Mucosa of descending colon (tissue), 3 donors: ENCODE measurements around the gene SSH2. TPM values are rescaled to one million over a fixed set of nuclear protein-coding genes. Genes with fewer than 3 reads are reported as not detected.

Source experiments
- ATAC-seq: fragments of 200-7000 bp; cut with Tn5 transposase; one replicate; pipeline ENCODE4 v1.9.1; 2020; ENCODE audit warnings: mild to moderate bottlenecking, moderate library complexity
- DNase-seq, 3 donors: peaks; one replicate each; pipeline ENCODE4 v3.0.0-alpha.2; 2020
- H3K36me3 ChIP-seq: fragments of 200-600 bp; one replicate; pipeline ENCODE4 v1.8.0; 2021; ENCODE audit warnings: low read depth, mild to moderate bottlenecking
- H3K4me1 ChIP-seq: fragments of 200-600 bp; one replicate; pipeline ENCODE4 v1.8.0; 2021; ENCODE audit warnings: low read depth, mild to moderate bottlenecking
- H3K4me3 ChIP-seq: fragments of 200-600 bp; one replicate; pipeline ENCODE4 v1.8.0; 2021; ENCODE audit warnings: mild to moderate bottlenecking
- H3K9me3 ChIP-seq: fragments of 200-600 bp; one replicate; pipeline ENCODE4 v1.8.0; 2021; ENCODE audit warnings: mild to moderate bottlenecking
- intact Hi-C, 2 donors: fragments of 100-400 bp; cut with DNase I in 1 of 2; cut with micrococcal nuclease in 1 of 2; formaldehyde crosslinking; loops; one replicate each; pipeline versions ENCODE4 v1.11.0 to v1.11.1; 2022; cut with DNase I, micrococcal nuclease
- total RNA-seq, 3 donors: library from RNA; stranded (reverse); fragmentation: NEBNext Ultra II Directional in 2 of 3; extraction: Animal tissue kit (Norgen Biotek cat#: 25700) in 2 of 3; gene quantifications; one replicate each; pipeline versions ENCODE4 v1.2.1 to v1.2.4, GENCODE V29; 2021 to 2023
- TF ChIP-seq, protein P1 (sequence below): fragments of 200-600 bp; IDR thresholded peaks from one replicate; pipeline ENCODE4 v1.8.0; 2022; ENCODE audit warnings: antibody characterized with exemption, mild to moderate bottlenecking
- donor health status: DM: no; HTN: no; CAD: no; lungs with moderate emphysema.
- donor health status: DM: no; HTN: no; CAD: no.
- donor health status: DM: no; HTN: yes; CAD: no.

Gene SSH2
- total RNA-seq, 3 donors from 2014 or later, result 32.1 to 47.8 (median 40.8) TPM

DNA sequence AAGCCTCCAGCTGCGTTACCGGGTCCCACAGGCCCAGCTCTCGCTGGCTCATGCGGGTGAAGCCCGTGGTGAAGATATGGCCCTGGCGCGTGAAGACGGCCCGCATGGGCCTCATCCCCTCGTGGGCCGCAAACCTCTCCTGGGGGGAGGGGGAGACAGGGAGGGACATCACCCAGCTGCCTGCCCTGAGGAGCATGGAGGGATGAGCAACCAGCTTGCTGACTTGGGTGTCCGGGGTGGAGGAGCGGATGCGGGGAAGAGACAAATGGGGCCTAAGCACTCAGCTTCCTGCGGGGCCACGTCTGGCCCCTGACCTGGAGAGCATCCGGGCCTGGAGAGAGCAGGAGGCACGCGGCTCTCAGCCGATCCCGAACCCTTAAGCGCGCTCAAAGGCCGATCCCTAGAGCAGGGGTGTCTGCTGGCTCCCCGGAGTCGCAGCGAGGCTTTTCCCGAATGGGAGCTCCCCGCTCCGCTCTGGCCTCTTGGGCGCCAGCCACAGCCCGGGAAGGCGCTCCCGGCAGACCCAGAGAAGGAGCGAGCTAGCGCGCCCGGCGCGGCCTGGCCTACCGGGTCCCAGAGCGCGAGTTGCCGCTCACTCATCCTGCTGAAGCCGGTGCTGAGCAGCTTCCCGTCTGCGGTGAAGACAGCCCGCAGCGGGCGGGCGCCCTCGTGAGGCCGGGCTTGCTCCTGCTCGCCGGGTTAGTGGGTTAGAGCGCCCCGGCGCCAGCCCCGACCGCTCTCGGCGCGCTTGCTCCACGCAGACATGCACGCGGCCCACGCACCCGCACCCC, 312.4 kb downstream of the SSH2 start:
- peaks cover 51% of the 10 kb centered on the region for H3K4me1 ChIP-seq
- TF ChIP-seq, protein P1, sequence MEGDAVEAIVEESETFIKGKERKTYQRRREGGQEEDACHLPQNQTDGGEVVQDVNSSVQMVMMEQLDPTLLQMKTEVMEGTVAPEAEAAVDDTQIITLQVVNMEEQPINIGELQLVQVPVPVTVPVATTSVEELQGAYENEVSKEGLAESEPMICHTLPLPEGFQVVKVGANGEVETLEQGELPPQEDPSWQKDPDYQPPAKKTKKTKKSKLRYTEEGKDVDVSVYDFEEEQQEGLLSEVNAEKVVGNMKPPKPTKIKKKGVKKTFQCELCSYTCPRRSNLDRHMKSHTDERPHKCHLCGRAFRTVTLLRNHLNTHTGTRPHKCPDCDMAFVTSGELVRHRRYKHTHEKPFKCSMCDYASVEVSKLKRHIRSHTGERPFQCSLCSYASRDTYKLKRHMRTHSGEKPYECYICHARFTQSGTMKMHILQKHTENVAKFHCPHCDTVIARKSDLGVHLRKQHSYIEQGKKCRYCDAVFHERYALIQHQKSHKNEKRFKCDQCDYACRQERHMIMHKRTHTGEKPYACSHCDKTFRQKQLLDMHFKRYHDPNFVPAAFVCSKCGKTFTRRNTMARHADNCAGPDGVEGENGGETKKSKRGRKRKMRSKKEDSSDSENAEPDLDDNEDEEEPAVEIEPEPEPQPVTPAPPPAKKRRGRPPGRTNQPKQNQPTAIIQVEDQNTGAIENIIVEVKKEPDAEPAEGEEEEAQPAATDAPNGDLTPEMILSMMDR, result peak; percentile 84
- peak; percentile 88 to 92 (median 91) for DNase-seq
- H3K4me3 ChIP-seq, result no peak overlapping the region
- no peaks in the 10 kb centered on the region for H3K9me3 ChIP-seq
- no peaks in the 10 kb centered on the region for H3K36me3 ChIP-seq
- intact Hi-C loops, result no loop called here
- ATAC-seq, result peak; percentile 73

DNA sequence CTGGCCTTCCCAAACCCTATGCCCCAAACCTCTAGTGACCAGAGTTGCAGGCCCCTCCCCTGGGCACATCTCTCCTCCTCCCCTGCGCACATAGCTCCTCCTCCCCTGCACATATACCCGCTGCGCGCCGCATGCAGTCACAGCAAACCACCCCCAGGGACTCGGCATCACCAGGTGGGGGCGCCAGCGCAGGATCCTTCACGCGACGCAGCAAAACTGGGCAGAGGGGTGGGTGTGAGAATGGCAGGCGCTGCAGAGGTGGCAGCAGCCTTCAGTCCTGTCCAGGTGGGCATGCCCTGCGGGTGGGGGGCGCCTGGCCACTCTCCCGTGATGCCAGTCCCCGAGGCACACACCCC, 312.9 kb downstream of the SSH2 start:
- intact Hi-C loops, result no loop called here
- H3K9me3 ChIP-seq, result no peaks in the 10 kb centered on the region
- H3K4me1 ChIP-seq, result peaks cover 49% of the 10 kb centered on the region
- peak; percentile 75 for ATAC-seq
- TF ChIP-seq, protein P1, result peak; percentile 62
- H3K4me3 ChIP-seq, result no peak overlapping the region
- no peaks in the 10 kb centered on the region for H3K36me3 ChIP-seq
- DNase-seq, result peak; percentile 86 to 93 (median 88)

DNA sequence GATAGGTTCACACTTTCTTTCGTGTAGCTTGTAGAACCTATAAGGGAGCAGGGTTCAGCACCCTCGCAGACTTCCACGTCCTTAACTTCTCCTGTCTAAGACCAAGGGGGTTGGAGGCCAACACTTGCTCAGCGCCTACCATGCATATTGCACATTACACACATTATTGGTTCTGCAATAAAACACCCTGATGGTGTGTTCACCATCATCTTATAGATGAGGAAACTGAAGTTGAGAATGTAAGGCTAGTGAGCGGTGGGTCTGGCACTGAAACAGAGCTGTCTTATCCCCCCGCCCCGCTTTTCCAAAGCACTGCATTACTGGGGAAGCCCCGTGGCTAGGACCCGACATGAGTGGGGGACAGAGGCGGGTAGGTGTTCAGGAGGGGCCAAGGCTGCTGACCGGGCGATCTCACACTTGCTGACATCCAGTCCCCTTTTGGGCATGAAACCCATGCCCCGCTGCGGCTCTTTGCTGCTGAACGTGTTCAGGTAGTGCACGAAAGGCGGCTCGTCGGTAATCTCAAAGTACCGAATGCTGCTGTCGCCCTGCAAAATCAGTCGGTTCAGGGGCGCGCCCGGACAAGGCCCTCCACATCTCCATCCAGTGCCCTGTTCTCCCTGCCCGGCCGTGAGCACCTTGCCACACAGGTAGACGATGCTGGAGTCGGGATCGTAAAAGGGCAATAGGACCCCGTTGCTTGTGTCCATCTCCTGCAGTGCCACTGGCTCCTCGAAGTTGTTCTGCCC, 313.6 kb downstream of the SSH2 start:
- Histone ChIP-seq H3K4me3 (no peak overlapping the region), H3K36me3 (no peaks in the 10 kb centered on the region), H3K9me3 (no peaks in the 10 kb centered on the region), H3K4me1 (peaks cover 48% of the 10 kb centered on the region)
- TF ChIP-seq, protein P1, result no peak
- intact Hi-C loops, result no loop called here
- ATAC-seq (no peak), DNase-seq (peak; percentile 22 to 64 (median 52))

DNA sequence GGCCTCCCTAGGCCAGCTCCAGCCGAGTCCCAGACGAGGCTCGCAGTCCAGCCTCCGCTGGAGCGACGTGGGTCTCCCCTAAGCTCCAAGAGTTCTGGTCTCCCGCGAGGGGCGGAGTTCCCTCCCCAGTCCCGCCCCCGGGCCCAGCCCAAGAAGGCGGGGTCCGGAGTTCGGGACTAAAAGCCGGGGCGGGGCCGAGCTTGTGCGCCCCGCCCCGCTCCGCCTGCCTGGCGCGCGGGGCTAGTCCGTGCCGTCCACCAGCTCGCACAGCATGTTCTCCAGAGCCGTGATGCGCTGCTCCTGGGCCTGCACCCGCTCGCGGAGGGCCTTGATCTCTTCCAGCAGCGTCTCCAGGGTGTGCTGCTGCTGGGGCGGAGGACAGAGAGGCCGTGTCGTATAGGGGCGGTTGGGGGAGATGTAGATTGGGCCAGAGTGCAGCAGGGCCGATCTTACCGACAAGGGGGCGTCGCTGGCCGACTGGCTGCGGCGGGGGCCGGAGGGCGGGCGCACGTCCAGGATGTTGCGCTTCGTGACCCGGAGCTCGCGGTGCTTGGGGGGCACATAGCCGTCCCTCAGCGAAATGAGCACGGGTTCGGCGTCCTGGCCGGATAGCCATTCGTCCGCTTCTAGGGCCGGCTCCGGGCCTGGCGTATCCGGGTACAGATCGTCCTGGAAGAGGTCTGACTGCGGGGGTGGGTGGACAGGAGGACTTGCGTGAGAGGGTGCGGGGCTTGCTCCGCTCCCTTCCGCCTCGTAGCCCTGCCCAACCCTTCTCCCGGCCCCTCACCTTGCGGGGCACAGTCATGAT, 314.3 kb downstream of the SSH2 start:
- DNase-seq (peak; percentile 90 to 93 (median 91)), ATAC-seq (peak; percentile 77)
- Histone ChIP-seq H3K9me3 (no peaks in the 10 kb centered on the region), H3K36me3 (no peaks in the 10 kb centered on the region), H3K4me1 (peaks cover 48% of the 10 kb centered on the region), H3K4me3 (peak overlapping the region; percentile 1)
- TF ChIP-seq, protein P1, result no peak
- intact Hi-C loops, result no loop called here

DNA sequence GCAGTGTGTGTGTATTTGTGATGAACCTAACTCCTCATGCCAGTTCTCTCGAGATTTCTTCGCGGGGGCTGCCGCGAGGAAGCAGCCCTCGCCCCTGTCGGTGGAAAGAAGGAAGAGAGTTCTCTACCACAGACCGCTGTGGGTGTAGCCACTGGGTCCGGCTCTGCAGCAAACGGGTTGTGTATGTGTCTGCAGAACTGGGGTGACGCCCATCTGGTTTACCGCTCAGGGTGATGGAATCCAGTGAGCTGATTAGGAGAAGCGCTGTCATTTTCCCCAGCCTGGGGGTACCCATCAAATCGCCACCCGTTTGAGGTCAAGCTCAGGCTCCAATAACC, 315.0 kb downstream of the SSH2 start:
- peak; percentile 51 to 80 (median 63) for DNase-seq

More for the DNA sequence above, 315.0 kb downstream of the SSH2 start:
- Histone ChIP-seq H3K4me3 (no peak overlapping the region), H3K36me3 (no peaks in the 10 kb centered on the region), H3K4me1 (peaks cover 48% of the 10 kb centered on the region), H3K9me3 (no peaks in the 10 kb centered on the region)
- TF ChIP-seq, protein P1, result no peak
- ATAC-seq, result peak; percentile 14
- intact Hi-C loops, result no loop called here
